Suppressor macrophage (primary cell): ENCODE measurements around the gene FHIT.
A peak's percentile ranks its signal among the peaks of the same experiment; 100 is the strongest.

Experiments
- DNase-seq, 4 experiments: peaks; one replicate each; pipeline ENCODE4 v3.0.0-alpha.2; 2020 to 2022

FHIT gene

GRCh38 chr3:59734061-59734460 lies 1517.2 kb downstream of the FHIT start:
- DNase-seq: no peak

- no peak for DNase-seq
Observed at GRCh38 chr3:59733041-59733809, 1518.0 kb downstream of the FHIT start.

GRCh38 chr3:59731943-59732342 lies 1519.3 kb downstream of the FHIT start:
- peak in 2 of 4 experiments; percentile 3 to 11 for DNase-seq

- no peak for DNase-seq
Observed at GRCh38 chr3:59730591-59730990, 1520.7 kb downstream of the FHIT start.

GRCh38 chr3:59728587-59728908 lies 1522.7 kb downstream of the FHIT start:
- no peak for DNase-seq

- no peak for DNase-seq
Observed at GRCh38 chr3:59727902-59728586, 1523.2 kb downstream of the FHIT start.

- no peak for DNase-seq
Observed at GRCh38 chr3:59726279-59726678, 1525.0 kb downstream of the FHIT start.

- no peak for DNase-seq
Observed at GRCh38 chr3:59717679-59718205, 1533.5 kb downstream of the FHIT start.

- DNase-seq: no peak
Observed at GRCh38 chr3:59714066-59714465, 1537.2 kb downstream of the FHIT start.

GRCh38 chr3:59710554-59710953 lies 1540.7 kb downstream of the FHIT start:
- no peak for DNase-seq

GRCh38 chr3:59709702-59710553 lies 1541.3 kb downstream of the FHIT start:
- peak; percentile 82 to 93 (median 90) for DNase-seq

GRCh38 chr3:59708202-59708601 lies 1543.0 kb downstream of the FHIT start:
- no peak for DNase-seq

GRCh38 chr3:59704292-59704691 lies 1547.0 kb downstream of the FHIT start:
- no peak for DNase-seq

- no peak for DNase-seq
Observed at GRCh38 chr3:59699648-59700320, 1551.5 kb downstream of the FHIT start.
